ENCODE measurements around the gene FNDC1.

GRCh38 chr6:159149641-159150040, 19.6 kb upstream of the FNDC1 start:
- TF ChIP-seq CTCF (IDR thresholded peaks at IDR 0.05) = no peak
- no peak for TF ChIP-seq EZH2 (IDR thresholded peaks at IDR 0.05)
- TF ChIP-seq EZH2phosphoT487 (IDR thresholded peaks at IDR 0.05) = no peak

Data from neural progenitor cell (in vitro differentiated cells).